Vagina (tissue), 2 donors: Measurements from ENCODE around the gene APCDD1L. TPM values are rescaled to one million over a fixed set of nuclear protein-coding genes. Genes with fewer than 3 reads are reported as not detected.
"Not testable (repeated sequence)": the region's sequence is repeated elsewhere in the genome, so short reads cannot be mapped to it uniquely, and the experiment has no call there.

Experiments used
- DNase-seq, 2 donors: peaks; one replicate each; pipeline ENCODE4 v3.0.0-alpha.2; 2017; ENCODE audit errors: extremely low spot score in 2 of 2
- H3K27ac ChIP-seq: fragments of 200-600 bp; sonication (generic); one replicate; pipeline ENCODE4 v1.5.1; 2019
- H3K27me3 ChIP-seq: fragments of 200-600 bp; sonication (generic); one replicate; pipeline ENCODE4 v1.5.1; 2019
- H3K36me3 ChIP-seq, 2 donors: fragments of 200-600 bp; sonication (generic); one replicate each; pipeline ENCODE4 v1.5.1; 2017 to 2019
- H3K4me1 ChIP-seq: fragments of 200-600 bp; sonication (generic); one replicate; pipeline ENCODE4 v1.5.1; 2019
- H3K4me3 ChIP-seq, 2 donors: fragments of 200-600 bp; sonication (generic); 1 replicate in 1 of 2; 2 replicates in 1 of 2; pipeline ENCODE4 v1.5.1; 2016 to 2019
- H3K9me3 ChIP-seq: fragments of 200-600 bp; sonication (generic); one replicate; pipeline ENCODE4 v1.5.1; 2019
- POLR2A ChIP-seq, 2 donors: fragments of 450-650 bp; IDR thresholded peaks; one replicate each; pipeline ENCODE4 v1.6.1; 2017; ENCODE audit warnings: antibody characterized with exemption in 2 of 2, mild to moderate bottlenecking in 2 of 2, moderate library complexity in 2 of 2
- POLR2AphosphoS5 ChIP-seq, 2 donors: sonication (generic); formaldehyde crosslinking; IDR thresholded peaks; one replicate each; pipeline ENCODE4 v1.9.0; 2017; ENCODE audit warnings: antibody characterized with exemption in 2 of 2, mild to moderate bottlenecking in 2 of 2, low read depth in 1 of 2; ENCODE audit not compliant: insufficient read depth in 1 of 2
- intact Hi-C: fragments of 100-400 bp; cut with DNase I; formaldehyde crosslinking; loops from one replicate; pipeline ENCODE4 v1.15.1; 2023
- total RNA-seq: library from RNA; depleted of rRNA; stranded (reverse); fragments of >200 nt; gene quantifications from one replicate; pipeline ENCODE4 v1.2.3, GENCODE V29; 2016
- TF ChIP-seq, protein P1 (sequence below), 3 experiments: fragments of 450-650 bp in 2 of 3; fragments of 200-600 bp in 1 of 3; sonication (generic) in 1 of 3; IDR thresholded peaks; one replicate each; pipeline ENCODE4 v1.5.1; 2017 to 2019; ENCODE audit warnings: antibody characterized with exemption in 3 of 3, mild to moderate bottlenecking in 2 of 3, moderate library complexity in 2 of 3

Gene APCDD1L
- total RNA-seq, 1 donor from 2014 or later, result 0.98 TPM

DNA sequence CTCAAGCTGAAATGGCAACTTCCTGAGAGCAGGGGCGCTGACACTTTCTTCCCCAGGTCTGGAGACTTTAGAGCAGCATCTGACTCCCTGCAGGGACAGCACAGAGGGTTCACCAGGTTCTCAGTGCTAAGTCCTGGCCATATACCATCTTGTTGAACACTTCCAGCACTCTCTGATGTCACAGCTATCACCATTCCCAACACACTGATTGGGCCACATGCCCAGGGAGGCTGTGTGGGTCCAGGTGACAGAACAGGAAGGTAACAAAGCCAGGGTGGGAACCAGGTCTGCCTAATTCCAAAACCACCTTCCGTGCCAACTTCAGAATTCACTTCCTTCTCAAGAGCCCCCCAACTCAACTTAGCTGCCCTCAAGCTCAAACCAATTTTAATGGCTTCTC lies 4.3 kb downstream of the APCDD1L start:
- intact Hi-C loops, result no loop called here

DNA sequence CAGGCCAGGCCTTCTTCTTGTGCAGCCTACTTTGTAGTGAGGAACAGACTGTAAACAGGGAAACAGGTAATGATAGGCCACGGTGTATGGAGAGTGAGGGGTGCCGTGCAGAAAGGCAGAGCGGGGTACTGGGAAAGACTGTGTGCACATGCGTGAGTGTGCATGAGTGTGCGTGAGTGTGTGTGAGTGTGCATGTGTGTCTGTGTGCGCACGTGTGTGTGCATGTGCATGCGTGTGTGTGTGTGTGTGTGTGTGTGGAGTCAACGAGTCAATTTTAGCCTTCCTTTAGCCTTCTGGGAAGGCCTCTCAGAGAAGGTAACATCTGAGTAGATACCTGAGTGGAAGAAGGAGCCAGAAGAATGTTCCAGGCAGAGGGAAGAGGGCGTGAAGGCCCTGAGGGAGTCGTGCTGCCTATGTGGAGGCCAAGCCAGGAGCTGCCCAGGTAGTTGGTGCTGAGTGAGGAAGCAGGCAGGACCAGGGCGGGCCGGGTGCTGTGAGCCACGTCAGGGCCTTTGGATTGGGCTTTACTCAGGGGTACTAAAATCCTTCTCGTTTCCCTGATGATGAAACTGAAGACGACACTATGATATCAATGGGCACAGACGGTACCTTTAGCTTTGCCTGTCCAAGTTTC lies 6.3 kb downstream of the APCDD1L start:
- intact Hi-C loops, result no loop called here
- DNase-seq, result peak in 1 of 2 donors; percentile 60
- H3K27ac ChIP-seq, result no peak overlapping the region
- H3K36me3 ChIP-seq, result no peaks in the 10 kb centered on the region
- no peaks in the 10 kb centered on the region for H3K27me3 ChIP-seq
- H3K9me3 ChIP-seq, result no peaks in the 10 kb centered on the region
- TF ChIP-seq POLR2AphosphoS5 (IDR thresholded peaks at IDR 0.05; ENCODE audit: insufficient read depth in 1 of 2, low read depth in 1 of 2) (no peak), POLR2A (IDR thresholded peaks at IDR 0.05) (no peak)
- TF ChIP-seq, protein P1, sequence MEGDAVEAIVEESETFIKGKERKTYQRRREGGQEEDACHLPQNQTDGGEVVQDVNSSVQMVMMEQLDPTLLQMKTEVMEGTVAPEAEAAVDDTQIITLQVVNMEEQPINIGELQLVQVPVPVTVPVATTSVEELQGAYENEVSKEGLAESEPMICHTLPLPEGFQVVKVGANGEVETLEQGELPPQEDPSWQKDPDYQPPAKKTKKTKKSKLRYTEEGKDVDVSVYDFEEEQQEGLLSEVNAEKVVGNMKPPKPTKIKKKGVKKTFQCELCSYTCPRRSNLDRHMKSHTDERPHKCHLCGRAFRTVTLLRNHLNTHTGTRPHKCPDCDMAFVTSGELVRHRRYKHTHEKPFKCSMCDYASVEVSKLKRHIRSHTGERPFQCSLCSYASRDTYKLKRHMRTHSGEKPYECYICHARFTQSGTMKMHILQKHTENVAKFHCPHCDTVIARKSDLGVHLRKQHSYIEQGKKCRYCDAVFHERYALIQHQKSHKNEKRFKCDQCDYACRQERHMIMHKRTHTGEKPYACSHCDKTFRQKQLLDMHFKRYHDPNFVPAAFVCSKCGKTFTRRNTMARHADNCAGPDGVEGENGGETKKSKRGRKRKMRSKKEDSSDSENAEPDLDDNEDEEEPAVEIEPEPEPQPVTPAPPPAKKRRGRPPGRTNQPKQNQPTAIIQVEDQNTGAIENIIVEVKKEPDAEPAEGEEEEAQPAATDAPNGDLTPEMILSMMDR (IDR thresholded peaks at IDR 0.05), result no peak
- H3K4me3 ChIP-seq, result no peak overlapping the region
- no peaks in the 10 kb centered on the region for H3K4me1 ChIP-seq

More for the DNA sequence above, 4.3 kb downstream of the APCDD1L start:
- Histone ChIP-seq H3K36me3 (no peaks in the 10 kb centered on the region), H3K27ac (no peak overlapping the region), H3K9me3 (no peaks in the 10 kb centered on the region), H3K4me1 (peaks cover 14% of the 10 kb centered on the region), H3K27me3 (no peaks in the 10 kb centered on the region), H3K4me3 (no peak overlapping the region)
- DNase-seq, result peak in 1 of 2 donors; percentile 54
- no peak for TF ChIP-seq POLR2AphosphoS5 (IDR thresholded peaks at IDR 0.05; ENCODE audit: insufficient read depth in 1 of 2, low read depth in 1 of 2)

DNA sequence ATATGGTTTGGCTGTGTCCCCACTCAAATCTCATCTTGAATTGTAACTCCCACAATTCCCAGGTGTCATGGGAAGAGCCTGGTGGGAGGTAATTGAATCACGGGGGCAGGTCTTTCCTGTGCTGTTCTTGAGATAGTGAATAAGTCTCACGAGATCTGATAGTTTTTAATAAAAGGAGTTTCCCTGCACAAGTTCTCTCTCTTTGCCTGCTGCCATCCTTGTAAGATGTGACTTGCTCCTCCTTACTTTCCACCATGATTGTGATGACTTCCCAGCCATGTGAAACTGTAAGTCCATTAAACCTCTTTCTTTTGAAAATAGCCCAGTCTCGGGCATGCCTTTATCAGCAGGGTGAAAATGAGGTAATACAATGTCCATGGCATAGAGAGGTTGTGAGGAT lies 8.2 kb downstream of the APCDD1L start:
- H3K27me3 ChIP-seq, H3K27ac ChIP-seq, intact Hi-C loops, H3K9me3 ChIP-seq, H3K4me1 ChIP-seq, H3K36me3 ChIP-seq, H3K4me3 ChIP-seq: not testable (repeated sequence)
- DNase-seq, result peak in 1 of 2 donors; percentile 8

DNA sequence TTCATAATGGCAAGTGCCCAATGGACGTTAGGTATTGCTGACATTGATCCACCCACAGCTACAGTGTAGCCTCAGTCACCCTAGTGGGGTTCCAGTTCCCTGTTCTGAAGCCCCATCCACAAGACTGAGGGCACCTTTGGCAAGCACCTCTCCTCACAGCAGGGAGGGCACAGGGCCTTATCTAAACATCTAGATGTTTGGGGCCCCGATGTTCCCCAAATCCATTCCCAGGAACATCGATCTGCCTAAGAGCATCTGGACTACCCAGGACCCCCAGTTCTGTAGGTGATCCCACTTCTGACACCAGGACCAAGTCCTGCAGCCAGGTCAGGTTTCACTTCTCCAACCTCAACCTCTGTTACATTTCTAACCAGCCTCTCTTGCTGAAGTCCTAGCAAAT lies 10.6 kb downstream of the APCDD1L start:
- intact Hi-C loops, result no loop called here
- Histone ChIP-seq H3K9me3 (no peaks in the 10 kb centered on the region), H3K27me3 (no peaks in the 10 kb centered on the region), H3K36me3 (no peaks in the 10 kb centered on the region), H3K4me3 (no peak overlapping the region), H3K27ac (no peak overlapping the region), H3K4me1 (no peaks in the 10 kb centered on the region)
- TF ChIP-seq, protein P1 (IDR thresholded peaks at IDR 0.05), result no peak
- TF ChIP-seq POLR2AphosphoS5 (IDR thresholded peaks at IDR 0.05; ENCODE audit: insufficient read depth in 1 of 2, low read depth in 1 of 2) (no peak), POLR2A (IDR thresholded peaks at IDR 0.05) (no peak)
- peak in 1 of 2 donors; percentile 74 for DNase-seq

DNA sequence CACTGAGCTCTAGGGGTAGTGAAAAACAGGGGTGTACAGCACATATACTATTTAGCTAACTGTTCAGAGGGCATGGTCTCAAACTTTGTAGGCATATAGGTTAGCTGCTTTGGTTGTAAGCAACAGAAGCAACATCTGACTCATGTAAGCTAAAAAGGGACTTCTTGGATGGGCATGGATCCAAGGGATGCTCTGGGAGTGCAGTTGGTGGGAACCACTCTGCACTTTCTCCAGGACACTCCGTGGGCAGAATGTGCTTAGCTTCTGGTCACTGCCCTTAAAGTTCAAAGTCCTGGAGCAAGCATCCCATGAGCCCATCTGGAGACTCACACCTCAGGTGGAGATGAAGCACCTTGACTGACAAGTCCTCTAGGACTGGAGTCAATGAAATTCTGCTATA lies 11.5 kb downstream of the APCDD1L start:
- TF ChIP-seq POLR2A (IDR thresholded peaks at IDR 0.05), result no peak
- TF ChIP-seq, protein P1 (IDR thresholded peaks at IDR 0.05), result no peak
- TF ChIP-seq POLR2AphosphoS5 (IDR thresholded peaks at IDR 0.05; ENCODE audit: insufficient read depth in 1 of 2, low read depth in 1 of 2), result no peak
- DNase-seq, result no peak
- no peaks in the 10 kb centered on the region for H3K4me1 ChIP-seq
- H3K9me3 ChIP-seq, result no peaks in the 10 kb centered on the region
- H3K27me3 ChIP-seq, result no peaks in the 10 kb centered on the region
- no peak overlapping the region for H3K4me3 ChIP-seq
- no peak overlapping the region for H3K27ac ChIP-seq
- H3K36me3 ChIP-seq, result no peaks in the 10 kb centered on the region
- intact Hi-C loops, result no loop called here

DNA sequence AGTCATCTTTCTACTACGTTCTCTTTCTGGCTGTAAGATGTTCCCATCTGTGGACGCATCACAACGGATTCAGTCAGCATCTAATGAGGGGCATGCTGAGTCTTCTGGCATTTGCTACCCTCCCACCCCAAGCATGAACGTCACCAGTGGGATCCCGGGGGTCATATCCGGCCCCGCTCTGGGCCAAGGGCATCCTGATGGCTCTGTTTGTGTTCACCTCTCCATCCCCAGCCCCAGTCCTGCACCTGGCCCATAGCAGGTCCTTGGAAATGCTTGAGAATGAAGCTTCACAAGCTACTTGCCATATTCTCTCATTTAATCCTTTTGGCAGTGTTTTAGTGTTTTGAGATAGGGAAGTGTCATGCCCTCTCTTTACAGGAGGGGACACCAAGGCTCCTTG lies 14.9 kb downstream of the APCDD1L start:
- Histone ChIP-seq H3K27me3 (no peaks in the 10 kb centered on the region), H3K4me1 (no peaks in the 10 kb centered on the region), H3K9me3 (no peaks in the 10 kb centered on the region), H3K4me3 (no peak overlapping the region), H3K27ac (no peak overlapping the region), H3K36me3 (no peaks in the 10 kb centered on the region)
- no peak for DNase-seq
- TF ChIP-seq POLR2AphosphoS5 (IDR thresholded peaks at IDR 0.05; ENCODE audit: insufficient read depth in 1 of 2, low read depth in 1 of 2) (no peak), POLR2A (IDR thresholded peaks at IDR 0.05) (no peak)
- TF ChIP-seq, protein P1 (IDR thresholded peaks at IDR 0.05), result no peak
- intact Hi-C loops, result no loop called here
